Measurements from ENCODE around the gene TNFRSF9.

TNFRSF9 gene

GRCh38 chr1:7916501-7916830 is 24.2 kb downstream of the TNFRSF9 start:
- H3K27ac ChIP-seq: no peak overlapping the region
- TF ChIP-seq, protein P1, sequence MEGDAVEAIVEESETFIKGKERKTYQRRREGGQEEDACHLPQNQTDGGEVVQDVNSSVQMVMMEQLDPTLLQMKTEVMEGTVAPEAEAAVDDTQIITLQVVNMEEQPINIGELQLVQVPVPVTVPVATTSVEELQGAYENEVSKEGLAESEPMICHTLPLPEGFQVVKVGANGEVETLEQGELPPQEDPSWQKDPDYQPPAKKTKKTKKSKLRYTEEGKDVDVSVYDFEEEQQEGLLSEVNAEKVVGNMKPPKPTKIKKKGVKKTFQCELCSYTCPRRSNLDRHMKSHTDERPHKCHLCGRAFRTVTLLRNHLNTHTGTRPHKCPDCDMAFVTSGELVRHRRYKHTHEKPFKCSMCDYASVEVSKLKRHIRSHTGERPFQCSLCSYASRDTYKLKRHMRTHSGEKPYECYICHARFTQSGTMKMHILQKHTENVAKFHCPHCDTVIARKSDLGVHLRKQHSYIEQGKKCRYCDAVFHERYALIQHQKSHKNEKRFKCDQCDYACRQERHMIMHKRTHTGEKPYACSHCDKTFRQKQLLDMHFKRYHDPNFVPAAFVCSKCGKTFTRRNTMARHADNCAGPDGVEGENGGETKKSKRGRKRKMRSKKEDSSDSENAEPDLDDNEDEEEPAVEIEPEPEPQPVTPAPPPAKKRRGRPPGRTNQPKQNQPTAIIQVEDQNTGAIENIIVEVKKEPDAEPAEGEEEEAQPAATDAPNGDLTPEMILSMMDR (conservative IDR thresholded peaks at IDR 0.05): no peak
- TF ChIP-seq ZFX (IDR thresholded peaks at IDR 0.05): no peak

DNA sequence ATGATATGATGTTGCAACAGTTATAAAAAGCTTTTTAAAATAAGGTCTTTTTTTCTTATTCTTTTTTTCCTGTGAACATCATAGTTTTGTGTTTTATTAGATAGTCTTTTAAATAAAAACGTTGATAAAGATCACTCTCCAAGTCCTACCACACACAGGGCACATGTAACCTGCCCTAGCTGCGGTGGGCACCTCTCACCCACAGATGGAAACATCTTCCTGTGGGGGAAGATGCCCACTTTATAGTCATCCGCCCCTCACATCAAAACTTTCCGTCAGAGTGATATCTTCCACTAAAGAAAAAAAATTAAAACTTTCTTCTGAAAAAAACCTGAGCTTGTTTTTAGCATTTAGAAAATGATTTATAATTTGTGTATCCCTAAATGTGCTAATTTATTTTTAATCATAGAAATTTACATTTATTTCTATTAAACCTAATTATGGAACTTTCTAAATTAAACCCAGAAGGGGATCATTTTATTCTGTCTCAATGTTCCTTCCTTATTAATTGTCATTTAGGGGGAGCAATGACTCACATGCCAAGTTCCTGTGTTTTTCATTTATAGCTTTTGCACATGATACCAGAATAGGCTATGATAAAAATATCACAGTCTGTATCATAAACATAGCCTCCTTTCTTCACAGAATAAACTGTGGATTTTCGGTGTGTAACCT is 24.7 kb downstream of the TNFRSF9 start:
- TF ChIP-seq, protein P1 (conservative IDR thresholded peaks at IDR 0.05): no peak
- no peak for TF ChIP-seq ZFX (IDR thresholded peaks at IDR 0.05)
- H3K27ac ChIP-seq: no peak overlapping the region

DNA sequence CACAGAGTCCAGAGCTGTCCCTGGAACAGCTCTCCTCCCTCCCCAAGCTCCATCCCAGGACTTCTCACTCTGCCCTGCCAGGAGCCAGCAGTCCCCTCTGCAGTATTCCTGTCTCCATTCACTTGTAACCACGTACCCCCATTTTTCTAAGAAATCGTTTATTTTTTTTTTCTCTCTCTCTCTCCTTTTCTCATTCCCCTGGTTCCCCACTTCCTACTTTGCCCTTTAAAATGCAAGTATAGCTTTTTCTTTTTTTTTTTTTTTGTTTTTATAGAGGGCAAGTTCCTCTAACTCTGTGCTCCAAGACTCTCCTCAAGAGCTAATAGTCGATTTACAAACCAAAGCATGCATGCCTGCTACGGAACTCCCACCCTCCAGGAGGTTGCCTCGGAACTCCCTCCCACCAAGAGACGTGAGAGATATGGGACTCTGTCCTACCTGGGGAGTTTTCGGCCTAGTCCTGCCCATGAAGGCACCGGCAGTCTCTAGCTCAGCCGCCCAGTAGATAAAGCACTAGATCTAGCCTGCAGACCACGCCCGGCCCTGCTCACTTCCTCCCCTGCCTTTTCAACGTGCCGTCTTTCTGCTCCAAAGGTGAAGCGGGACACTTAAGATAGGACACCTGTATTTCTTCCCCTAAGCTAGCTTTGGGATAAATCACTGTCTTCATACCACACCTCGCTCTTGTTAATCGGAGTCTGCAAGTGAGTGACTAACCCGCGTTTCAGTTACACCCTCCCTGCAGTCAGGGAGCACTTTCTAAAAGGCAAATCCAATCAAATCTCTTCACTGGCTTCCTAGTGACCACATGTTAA is 27.7 kb downstream of the TNFRSF9 start:
- TF ChIP-seq, protein P1 (conservative IDR thresholded peaks at IDR 0.05): no peak
- no peak for TF ChIP-seq ZFX (IDR thresholded peaks at IDR 0.05)
- no peak overlapping the region for H3K27ac ChIP-seq

- no peak overlapping the region for H3K27ac ChIP-seq
- no peak for TF ChIP-seq ZFX (IDR thresholded peaks at IDR 0.05)
- TF ChIP-seq, protein P1 (conservative IDR thresholded peaks at IDR 0.05): no peak
Observed at GRCh38 chr1:7912145-7912544, 28.5 kb downstream of the TNFRSF9 start.

GRCh38 chr1:7905262-7905661 is 35.4 kb downstream of the TNFRSF9 start:
- no peak for TF ChIP-seq ZFX (IDR thresholded peaks at IDR 0.05)
- TF ChIP-seq, protein P1 (conservative IDR thresholded peaks at IDR 0.05): no peak
- H3K27ac ChIP-seq: no peak overlapping the region

- no peak for TF ChIP-seq ZFX (IDR thresholded peaks at IDR 0.05)
- TF ChIP-seq, protein P1 (conservative IDR thresholded peaks at IDR 0.05): peak; percentile 78
- no peak overlapping the region for H3K27ac ChIP-seq
Observed at GRCh38 chr1:7902478-7903085, 38.1 kb downstream of the TNFRSF9 start.

GRCh38 chr1:7899741-7900140 is 40.9 kb downstream of the TNFRSF9 start:
- no peak overlapping the region for H3K27ac ChIP-seq
- TF ChIP-seq, protein P1 (conservative IDR thresholded peaks at IDR 0.05): no peak
- no peak for TF ChIP-seq ZFX (IDR thresholded peaks at IDR 0.05)

Data from C4-2B (cell line).